ENCODE results near the gene ACR.
"Not testable (repeated sequence)": the region's sequence is repeated elsewhere in the genome, so short reads cannot be mapped to it uniquely, and the experiment has no call there.

Gene ACR

DNA sequence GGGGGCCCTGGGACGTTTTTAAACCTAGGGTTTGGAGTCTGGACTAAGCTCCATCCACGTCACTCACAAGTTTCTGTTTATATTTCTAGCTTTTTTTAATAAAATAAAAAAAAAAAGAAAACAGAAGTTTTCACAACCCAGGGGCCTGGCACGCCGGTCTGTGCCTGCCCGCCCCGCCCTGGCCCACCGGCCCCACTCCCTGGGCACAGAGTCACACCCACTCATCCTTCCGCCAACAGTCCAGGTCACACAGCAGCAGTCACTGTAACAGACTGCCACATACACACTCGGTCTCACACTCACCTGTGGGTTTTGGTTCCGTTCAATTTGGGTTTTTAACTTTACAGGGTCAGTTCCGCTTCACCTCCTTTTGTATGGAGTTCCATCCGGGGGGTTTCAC, 5.3 kb upstream of the ACR start:
- DNase-seq = no peak

DNA sequence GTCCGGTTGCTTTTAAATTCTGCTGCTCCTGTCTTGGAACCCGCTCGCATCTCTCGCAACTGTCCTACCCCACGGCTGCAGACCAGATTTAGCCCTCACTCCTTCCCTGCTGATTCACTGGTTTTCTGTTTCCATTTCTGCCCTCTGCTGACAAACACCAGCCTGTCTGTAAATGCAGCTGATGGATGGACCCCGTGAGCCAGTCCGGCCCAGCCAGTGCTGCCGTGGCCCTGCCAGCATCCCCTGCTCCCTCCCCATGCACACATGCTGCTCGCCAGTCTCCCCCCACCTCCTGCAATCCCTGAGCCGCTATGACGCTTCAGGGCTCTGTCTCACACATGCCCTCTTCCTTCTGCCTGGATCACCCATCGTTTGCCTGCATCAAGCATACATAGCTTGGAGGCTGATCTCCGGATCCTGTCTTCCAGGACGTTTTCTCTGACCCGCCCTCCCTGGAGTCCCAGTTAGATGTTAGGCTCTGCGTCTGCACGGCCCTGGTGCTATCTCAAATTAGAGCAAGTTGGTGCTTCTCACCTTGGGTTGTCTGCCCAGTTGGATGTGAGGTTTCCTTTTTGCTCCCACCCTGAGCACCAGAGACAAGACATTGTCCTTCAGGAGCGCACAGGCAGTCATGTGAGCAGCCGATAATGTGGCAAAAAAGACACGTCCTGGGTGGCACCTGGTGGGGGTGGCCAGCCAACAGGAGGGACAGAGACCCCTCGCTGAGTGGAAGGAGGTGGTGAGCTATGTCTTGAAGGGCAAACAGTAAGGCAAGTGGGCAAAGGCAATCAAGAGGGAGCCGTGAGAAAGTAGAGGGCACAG, 4.3 kb upstream of the ACR start:
- DNase-seq = peak in 11 of 14 donors; percentile 21 to 86 (median 51)

DNA sequence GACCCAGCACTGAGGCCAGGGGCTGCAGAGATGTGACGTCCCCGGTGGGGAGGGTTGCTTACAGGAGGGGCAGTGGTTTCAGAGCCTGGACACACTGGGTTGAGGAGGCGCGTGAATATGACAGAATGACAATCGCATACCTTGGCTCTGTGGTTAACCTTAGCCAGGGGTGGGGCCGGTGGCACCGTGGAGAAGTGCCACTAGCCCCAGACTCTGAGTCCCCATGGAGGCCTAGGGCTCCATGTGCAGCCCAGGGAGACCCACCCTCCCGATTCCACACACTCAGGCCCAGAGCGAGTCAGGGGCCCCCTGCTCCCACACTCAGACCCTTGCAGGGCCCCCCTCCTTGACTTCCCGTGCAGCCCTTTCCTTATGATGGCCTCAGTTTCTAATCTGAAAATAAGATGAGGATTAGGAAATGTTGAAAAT, 3.6 kb upstream of the ACR start:
- no peak for DNase-seq

DNA sequence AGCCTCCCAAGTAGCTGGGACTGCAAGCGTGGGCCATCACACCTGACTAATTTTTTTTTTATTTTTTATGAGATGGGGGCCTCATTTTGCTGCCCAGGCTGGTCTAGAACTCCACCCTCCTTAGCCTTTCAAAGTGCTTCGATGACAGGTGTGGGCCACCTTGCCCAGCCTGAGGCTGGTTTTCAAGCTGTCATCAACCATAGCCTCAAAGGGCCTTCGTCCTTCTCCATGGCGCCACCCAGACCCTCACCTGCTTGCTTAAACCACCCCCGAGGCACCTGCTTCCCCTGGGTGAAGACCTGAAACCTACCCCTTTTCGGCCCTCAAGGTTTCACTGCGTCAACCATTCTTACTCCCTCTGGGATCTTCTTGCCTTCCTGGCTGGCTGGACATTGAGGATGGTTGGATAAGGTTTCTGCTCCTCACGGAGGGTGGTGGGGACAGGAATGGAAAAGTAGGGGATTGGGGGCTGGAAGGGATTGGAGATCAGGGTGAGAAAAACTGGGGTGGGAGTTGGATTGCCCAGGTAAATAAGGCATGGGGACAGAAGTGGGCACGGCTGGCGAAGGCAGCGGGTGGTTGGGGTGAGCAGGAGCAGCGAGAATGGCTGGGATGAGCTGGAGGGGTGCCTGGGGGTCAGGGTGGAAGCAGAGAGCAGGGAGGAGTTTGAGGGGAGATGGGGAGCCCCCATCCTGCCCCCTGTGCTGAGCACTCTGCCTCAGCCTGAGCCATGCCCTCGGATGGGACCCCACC, 2.8 kb upstream of the ACR start:
- no peak for DNase-seq

DNA sequence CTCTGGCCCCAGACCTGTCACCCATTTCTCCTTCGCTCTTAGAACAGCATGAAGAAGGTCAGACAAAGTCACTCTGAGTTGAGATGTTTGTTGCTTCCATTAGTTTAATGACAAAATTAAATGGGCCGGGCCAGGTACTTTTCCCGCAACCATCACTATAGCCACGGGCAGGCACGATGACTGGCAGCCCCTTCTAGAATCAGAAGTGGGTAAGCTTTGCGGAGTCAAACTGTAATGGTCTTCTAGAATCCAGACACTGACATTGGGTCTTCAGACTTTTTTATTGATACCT, 2.3 kb upstream of the ACR start:
- no peak for DNase-seq

DNA sequence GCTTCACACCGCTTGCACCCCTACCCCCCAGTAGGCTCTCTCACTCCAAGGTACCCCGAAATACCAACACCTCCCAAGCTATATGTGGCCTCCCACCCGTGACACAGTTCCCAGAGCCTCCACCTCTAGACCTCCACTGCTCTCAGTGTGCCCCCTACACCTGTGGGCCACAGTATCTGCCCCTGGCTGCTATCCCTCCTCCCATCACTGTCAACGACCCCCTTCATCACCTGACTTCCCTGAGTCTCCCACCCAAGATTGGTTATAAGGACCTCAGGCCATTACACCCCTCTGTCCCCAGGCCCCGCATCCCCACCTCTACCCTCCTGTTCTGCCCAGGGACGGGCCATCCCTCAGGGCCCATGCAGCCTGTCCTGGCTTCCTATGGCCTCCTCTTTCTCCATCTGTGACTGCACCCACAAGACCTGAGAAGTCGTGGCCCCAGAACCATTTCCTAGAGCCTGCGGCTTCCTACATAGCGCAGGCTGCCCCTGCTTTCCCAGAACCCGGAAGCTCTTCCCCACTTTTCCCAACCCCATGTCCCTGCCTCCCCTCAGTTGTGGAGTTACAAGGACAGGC, 734 bp downstream of the ACR start:
- DNase-seq = no peak

DNA sequence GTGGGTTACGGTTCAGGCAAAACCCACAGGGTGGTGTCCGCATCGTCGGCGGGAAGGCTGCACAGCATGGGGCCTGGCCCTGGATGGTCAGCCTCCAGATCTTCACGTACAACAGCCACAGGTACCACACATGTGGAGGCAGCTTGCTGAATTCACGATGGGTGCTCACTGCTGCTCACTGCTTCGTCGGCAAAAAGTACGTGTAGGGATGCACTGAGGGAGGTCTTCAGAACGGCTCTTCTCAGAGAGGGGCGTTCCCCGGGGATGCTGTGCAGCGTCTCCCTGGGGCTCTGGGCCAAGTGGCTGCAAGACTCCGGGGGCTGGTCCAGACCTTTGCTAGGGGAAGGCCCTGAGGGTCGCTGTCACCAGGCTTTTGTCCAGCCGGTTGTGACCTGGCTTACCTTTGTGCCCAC, 1.3 kb downstream of the ACR start:
- DNase-seq = no peak

DNA sequence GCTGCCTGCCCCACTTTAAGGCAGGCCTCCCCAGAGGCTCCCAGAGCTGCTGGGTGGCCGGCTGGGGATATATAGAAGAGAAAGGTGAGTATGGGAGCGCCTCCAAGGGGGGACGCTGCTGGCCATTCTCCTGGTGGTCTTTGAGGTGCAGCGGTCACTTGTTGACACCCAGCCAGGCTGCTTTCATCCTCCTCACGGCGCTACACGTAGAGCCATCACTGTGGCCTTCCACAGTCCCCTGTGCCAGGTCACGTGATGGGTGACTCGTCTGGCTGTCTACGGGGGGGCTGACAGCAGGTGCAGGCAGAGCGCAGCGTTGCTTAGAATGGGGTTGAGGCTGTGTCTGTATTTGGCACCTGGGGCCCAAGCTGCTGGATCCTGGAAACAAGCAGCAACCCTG, 1.9 kb downstream of the ACR start:
- no peak for DNase-seq

DNA sequence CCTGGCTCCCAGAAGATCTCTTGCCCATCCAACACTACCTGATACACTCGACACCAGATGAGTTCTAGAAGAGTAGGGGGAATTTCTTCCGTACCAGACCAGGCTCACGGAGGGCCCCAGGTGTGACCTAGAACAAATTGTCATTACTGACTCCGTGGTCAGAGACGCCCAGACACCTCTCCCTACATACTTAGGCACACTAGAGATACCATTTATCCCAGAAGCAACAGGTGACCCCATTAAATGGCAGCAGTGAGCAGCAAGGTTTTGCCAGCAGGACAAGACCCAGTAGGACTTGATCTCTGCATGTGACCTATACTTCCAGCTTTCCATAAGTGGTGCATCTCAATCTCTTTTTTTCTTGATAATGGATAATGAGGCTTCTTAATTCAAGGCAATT, 2.7 kb downstream of the ACR start:
- DNase-seq = not testable (repeated sequence)

DNA sequence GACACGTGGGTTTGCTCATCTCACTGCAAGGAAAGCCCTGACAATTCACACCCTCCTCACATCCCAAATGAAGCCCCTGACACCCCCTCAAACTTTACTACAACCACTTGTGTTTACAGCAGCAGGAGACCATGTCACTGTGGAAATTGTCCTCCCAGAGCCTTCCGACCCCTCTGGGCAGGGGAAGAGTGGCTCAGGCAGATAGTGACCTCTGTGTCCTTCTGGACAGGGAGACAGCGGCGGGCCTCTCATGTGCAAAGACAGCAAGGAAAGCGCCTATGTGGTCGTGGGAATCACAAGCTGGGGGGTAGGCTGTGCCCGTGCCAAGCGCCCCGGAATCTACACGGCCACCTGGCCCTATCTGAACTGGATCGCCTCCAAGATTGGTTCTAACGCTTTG, 6.4 kb downstream of the ACR start:
- DNase-seq = not testable (repeated sequence)

DNA sequence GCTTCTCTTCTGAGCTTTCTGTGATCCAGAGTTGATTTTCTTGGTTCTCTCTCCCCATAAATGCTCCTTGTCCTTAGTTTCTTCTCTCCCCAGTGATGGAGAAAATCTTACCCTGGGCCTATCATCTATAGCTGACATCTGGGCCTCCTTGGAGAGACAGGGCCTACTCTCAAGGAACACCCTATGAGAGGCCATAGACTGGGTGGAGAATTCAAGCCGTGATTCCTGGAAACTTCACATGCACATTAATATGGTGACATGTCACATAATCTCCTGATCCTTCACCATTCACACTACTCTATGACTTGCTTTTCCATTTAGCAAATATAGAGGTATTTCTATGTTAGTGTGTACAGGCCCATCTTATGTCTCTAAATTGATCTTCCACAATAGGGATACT, 9.5 kb downstream of the ACR start:
- not testable (repeated sequence) for DNase-seq

DNA sequence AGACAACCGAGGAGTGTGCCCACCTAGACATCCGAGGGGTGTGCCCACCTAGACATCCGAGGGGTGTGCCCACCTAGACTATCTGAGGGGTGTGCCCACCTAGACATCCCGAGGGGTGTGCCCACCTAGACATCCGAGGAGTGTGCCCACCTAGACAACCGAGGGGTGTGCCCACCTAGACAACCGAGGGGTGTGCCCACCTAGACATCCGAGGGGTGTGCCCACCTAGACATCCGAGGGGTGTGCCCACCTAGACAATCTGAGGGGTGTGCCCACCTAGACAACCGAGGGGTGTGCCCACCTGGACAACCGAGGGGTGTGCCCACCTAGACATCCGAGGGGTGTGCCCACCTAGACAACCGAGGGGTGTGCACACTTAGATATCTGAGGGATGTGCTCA, 10.6 kb downstream of the ACR start:
- DNase-seq = not testable (repeated sequence)

DNA sequence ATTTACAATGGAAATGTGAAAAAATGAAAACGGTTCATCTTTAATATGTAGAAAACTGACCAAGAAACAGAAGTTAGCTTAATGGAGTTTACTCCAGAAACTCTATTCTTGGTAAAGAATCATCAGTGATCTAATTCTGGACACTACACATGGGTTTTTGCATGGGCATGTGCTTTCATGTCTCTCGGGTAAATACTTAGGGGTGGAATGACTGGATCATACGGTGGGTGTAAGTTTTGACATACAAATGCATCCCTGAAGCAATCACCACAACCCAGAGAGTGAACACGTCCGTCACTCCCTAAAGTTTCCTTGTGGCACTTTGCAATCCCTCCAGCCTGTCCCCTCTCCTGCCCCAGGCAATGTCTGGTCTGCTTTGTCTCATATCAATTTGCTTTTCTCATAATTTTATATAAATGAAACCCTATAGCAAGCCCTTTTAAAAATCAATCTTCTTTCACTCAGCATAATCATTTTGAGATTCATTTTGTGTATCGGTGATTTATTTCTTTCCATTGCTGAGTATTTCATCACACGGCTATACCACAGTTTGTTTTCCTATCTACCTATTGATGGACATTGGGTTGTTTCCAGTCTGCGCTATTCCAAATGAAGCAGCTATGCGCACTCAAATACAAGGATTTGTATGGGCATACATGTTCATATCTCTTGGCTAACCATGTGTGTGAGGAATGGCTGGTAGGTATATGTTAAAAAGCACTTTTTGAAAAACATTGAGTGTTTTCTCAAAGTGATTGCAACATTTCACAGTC, 11.5 kb downstream of the ACR start:
- DNase-seq = not testable (repeated sequence)

DNA sequence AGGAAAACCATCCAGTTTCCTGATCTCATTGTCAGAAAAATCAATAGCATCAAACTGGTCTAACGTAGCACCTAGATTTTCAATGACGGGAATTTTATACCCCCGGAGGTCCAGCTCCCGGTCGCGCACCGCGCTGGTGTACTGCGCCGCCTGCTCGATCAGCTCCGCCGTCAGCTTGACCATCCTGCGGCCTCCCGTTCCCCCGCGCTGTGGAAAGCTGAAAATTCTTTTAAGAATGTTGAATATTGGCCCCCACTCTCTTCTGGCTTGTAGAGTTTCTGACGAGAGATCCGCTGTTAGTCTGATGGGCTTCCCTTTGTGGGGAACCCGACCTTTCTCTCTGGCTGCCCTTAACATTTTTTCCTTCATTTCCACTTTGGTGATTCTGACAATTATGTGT, 17.2 kb downstream of the ACR start:
- DNase-seq = not testable (repeated sequence)

DNA sequence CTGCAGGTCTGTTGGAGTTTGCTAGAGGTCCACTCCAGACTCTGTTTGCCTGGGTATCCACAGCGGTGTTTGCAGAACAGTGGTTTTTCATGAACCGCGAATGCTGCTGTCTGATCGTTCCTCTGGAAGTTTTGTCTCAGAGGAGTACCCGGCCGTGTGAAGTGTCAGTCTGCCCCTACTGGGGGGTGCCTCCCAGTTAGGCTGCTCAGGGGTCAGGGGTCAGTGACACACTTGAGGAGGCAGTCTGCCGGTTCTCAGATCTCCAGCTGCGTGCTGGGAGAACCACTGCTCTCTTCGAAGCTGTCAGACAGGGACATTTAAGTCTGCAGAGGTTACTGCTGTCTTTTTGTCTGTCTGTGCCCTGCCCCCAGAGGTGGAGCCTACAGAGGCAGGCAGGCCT, 18.4 kb downstream of the ACR start:
- not testable (repeated sequence) for DNase-seq

DNA sequence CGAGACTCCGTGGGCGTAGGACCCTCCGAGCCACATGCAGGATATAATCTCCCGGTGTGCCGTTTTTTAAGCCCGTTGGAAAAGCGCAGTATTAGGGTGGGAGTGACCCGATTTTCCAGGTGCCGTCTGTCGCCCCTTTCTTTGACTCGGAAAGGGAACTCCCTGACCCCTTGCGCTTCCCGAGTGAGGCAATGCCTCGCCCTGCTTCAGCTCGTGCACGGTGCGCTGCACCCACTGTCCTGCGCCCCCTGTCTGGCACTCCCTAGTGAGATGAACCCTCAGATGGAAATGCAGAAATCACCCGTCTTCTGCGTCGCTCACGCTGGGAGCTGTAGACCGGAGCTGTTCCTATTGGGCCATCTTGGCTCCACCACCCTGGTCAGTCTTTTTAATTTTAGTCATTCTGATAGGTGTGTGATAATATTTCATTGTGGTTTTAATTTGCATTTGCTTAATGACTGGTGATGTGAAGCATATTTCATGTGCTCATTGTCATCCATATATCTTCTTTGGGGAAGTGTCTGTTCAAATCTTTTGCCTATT, 19.0 kb downstream of the ACR start:
- DNase-seq = peak in 1 of 14 donors; percentile 1

DNA sequence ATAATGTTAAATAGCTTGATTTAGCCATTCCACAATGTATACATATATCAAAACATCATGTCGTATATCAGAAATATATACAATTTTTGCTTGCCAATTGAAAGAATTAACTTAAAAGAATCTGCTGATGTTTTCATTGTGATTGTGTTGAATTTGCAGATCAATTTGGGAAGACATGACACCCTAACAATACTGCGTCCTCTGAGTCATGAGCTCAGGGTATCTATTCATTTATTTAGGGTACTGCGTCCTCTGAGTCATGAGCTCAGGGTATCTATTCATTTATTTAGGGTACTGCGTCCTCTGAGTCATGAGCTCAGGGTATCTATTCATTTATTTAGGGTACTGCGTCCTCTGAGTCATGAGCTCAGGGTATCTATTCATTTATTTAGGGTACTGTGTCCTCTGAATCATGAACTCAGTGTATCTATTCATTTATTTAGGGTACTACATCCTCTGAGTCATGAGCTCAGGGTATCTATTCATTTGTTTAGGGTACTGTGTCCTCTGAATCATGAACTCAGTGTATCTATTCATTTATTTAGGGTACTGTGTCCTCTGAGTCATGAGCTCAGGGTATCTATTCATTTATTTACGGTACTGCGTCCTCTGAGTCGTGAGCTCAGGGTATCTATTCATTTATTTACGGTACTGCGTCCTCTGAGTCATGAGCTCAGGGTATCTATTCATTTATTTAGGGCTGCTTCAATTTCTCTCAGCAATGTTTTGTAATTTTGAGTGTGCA, 21.8 kb downstream of the ACR start:
- DNase-seq = not testable (repeated sequence)

DNA sequence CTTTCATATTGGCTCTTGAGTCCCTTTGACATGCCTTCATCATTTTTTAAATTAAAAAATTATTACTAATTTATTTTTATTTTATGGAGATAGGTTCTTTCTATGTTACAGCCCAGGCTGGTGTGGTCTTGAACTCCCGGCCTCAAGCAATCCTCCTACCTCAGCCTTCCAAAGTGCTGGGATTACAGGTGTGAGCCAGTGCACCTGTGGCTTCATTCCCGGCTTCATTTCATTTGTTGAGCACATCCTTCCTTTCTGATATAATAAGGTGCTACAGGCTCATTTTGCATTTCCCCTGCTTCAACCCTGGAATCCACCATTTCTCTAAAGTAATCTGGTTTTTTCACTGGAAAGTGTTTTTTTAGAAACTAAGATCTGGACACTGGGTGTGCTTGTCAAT, 23.8 kb downstream of the ACR start:
- DNase-seq = not testable (repeated sequence)

DNA sequence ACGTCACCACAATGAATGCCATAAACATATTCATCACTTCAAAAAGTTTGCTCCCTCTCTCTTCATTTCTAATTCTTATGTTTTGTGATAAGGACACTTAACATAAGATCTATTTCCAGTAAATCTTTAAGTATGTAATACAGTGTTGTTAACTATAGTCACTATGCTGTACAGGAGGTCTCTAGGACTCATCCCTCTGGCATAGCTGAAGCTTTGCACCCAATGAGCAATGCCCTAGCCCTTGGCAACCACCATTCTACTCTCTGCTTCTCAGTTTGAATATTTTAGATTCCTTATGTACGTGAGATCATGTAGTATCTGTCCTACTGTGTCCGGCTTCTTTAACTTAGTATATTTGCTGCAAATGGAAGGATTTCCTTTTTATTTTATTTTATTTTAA, 26.3 kb downstream of the ACR start:
- not testable (repeated sequence) for DNase-seq

DNA sequence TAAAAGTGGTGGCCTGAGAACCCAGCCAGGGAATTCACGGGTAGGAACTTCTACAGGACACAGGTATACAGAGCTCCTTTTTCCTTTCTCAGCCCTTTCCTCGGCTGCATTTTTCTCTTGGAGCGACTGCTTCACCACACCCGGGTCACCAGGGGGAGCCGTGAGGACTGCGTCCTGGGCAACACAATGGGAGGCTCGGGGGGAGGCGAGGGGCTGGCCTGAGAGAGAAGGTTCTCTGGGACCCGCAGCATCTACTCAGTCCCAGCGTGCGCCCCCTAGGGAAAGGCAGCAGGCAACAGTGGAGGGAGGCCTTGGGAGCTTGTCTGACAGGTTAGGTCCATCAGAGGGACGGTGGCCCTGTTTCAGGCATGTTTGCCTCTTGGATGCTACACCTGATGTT, 37.1 kb downstream of the ACR start:
- DNase-seq = not testable (repeated sequence)

DNA sequence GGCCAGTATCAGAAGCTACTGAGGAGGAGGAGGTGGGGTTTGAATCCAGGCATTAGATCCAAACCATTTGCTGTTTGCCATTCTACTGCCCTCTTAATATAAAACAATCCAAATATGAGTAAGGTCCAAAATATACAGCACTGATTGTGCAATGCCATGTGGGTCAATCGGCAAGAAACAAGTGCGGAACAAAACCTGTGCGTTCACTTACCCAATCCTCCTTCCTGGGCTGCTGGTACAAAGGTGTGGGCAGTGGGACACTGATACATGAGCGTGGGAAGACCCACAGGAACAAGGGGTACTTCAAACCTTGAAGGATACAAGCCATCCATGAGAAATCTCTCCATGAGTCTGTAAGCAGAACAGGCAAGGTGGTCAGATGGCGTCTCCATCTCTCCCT, 39.6 kb downstream of the ACR start:
- not testable (repeated sequence) for DNase-seq

DNA sequence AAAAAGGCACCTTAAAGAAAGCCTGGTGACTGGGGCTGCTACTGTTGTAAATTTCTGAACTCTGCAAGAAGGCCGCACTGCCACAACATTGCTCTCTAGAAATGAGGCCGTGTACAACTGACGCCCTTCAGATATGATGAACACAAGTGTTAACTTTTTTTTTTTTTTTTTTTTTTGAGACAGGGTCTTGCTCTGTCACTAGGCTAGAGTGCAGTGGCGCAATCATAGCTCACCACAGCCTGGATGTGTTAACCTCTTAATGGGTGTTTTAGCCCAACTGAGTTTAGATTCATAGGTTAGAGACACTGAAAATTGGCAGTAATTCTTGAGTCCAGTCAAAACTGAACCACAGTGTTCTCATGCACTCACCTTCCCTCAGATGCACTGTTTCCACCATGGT, 42.2 kb downstream of the ACR start:
- DNase-seq = not testable (repeated sequence)

Data from C1 segment of cervical spinal cord (tissue), 14 donors.